GM12865 (cell line): ENCODE data around the gene TUFM.
A peak's percentile ranks its signal among the peaks of the same experiment; 100 is the strongest.
"Not testable (repeated sequence)": the region's sequence is repeated elsewhere in the genome, so short reads cannot be mapped to it uniquely, and the experiment has no call there.

Experiments
- DNase-seq: peaks from one replicate; pipeline ENCODE4 v3.0.0; 2010; ENCODE audit warnings: low read depth
- H3K4me3 ChIP-seq: 2 replicates; pipeline ENCODE4 v1.5.1; 2011; ENCODE audit warnings: mild to moderate bottlenecking, low read depth, low read length, control low read depth
- TF ChIP-seq, protein P1 (sequence below): IDR thresholded peaks from 2 replicates; pipeline ENCODE4 v1.5.1; 2011; ENCODE audit warnings: low read length, control low read depth, low read depth, inconsistent platforms; ENCODE audit not compliant: insufficient read depth; ENCODE audit errors: missing control alignments

Gene TUFM

GRCh38 chr16:28846080-28846932, at the start of gene TUFM:
TSS of gene TUFM (minus strand) at chr16:28846348. CDS start at chr16:28846269, 79 bp downstream.
- H3K4me3 ChIP-seq = peak within 1 kb of the TSS; percentile 93
- peak; percentile 99 for DNase-seq
- TF ChIP-seq, protein P1, sequence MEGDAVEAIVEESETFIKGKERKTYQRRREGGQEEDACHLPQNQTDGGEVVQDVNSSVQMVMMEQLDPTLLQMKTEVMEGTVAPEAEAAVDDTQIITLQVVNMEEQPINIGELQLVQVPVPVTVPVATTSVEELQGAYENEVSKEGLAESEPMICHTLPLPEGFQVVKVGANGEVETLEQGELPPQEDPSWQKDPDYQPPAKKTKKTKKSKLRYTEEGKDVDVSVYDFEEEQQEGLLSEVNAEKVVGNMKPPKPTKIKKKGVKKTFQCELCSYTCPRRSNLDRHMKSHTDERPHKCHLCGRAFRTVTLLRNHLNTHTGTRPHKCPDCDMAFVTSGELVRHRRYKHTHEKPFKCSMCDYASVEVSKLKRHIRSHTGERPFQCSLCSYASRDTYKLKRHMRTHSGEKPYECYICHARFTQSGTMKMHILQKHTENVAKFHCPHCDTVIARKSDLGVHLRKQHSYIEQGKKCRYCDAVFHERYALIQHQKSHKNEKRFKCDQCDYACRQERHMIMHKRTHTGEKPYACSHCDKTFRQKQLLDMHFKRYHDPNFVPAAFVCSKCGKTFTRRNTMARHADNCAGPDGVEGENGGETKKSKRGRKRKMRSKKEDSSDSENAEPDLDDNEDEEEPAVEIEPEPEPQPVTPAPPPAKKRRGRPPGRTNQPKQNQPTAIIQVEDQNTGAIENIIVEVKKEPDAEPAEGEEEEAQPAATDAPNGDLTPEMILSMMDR = peak; percentile 74

GRCh38 chr16:28895609-28896008, 49.5 kb upstream of the TUFM start:
- no peak overlapping the region for H3K4me3 ChIP-seq
- TF ChIP-seq, protein P1 = no peak
- DNase-seq = no peak

GRCh38 chr16:28893291-28893690, 47.1 kb upstream of the TUFM start:
- TF ChIP-seq, protein P1 = no peak
- DNase-seq = no peak
- no peak overlapping the region for H3K4me3 ChIP-seq

GRCh38 chr16:28891964-28892890, 46.1 kb upstream of the TUFM start:
- TF ChIP-seq, protein P1 = no peak

DNA sequence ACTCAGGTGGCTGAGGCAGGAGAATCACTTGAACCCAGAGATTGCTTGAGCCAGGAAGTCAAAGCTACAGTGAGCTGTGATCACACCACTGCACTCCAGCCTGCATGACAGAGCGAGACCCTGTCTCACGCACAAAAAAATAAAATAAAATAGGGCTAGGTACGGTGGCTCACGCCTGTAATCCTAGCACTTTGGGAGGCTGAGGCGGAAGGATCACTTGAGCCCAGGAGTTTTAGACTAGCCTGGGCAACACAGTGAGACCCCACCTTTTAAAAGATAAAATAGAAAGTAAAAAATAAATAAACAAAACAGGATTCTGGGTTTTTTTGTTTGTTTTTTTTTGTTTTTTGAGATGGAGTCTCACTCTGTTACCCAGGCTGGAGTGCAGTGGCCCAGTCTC, 44.2 kb upstream of the TUFM start:
- not testable (repeated sequence) for DNase-seq, H3K4me3 ChIP-seq

More at GRCh38 chr16:28891964-28892890, 46.1 kb upstream of the TUFM start:
- no peak overlapping the region for H3K4me3 ChIP-seq
- DNase-seq = no peak

GRCh38 chr16:28886945-28887344, 40.8 kb upstream of the TUFM start:
- H3K4me3 ChIP-seq = no peak overlapping the region
- DNase-seq = no peak
- TF ChIP-seq, protein P1 = no peak

- TF ChIP-seq, protein P1 = no peak
- no peak overlapping the region for H3K4me3 ChIP-seq
Observed at GRCh38 chr16:28884045-28884444, 37.9 kb upstream of the TUFM start.

More at GRCh38 chr16:28884045-28884444, 37.9 kb upstream of the TUFM start:
- DNase-seq = no peak
